HepG2 (cell line): Measurements from ENCODE around the gene HDAC4. TPM values are rescaled to one million over a fixed set of nuclear protein-coding genes. Genes with fewer than 3 reads are reported as not detected.

Experiments used
- ATAC-seq: fragments of 200-7000 bp; cut with Tn5 transposase; 3 replicates; pipeline ENCODE4 v1.9.1; 2020; ENCODE audit warnings: mild to moderate bottlenecking, moderate library complexity
- BruUV-seq: library from RNA; stranded (reverse); fragments of 400-500 nt; replicated peaks from 2 replicates; lab custom pipeline; 2021; lab: Mats Ljungman, UMichigan
- CTCF ChIA-PET: fragments of 300-600 bp; formaldehyde crosslinking; extraction: SDS; loops from one replicate; lab custom pipeline; 2021; ENCODE audit warnings: low total read pairs, inconsistent platforms, low intra/inter-chr PET ratio; lab: Yijun Ruan, JAX
- POLR2A ChIA-PET: fragments of 350-600 bp; sonication (Branson Sonifier 250); formaldehyde crosslinking; loops from one replicate; lab custom pipeline; 2020; ENCODE audit warnings: antibody characterized with exemption, inconsistent platforms; lab: Yijun Ruan, JAX
- DNase-seq: peaks from one replicate; pipeline ENCODE4 v3.0.0-alpha.2; 2015; ENCODE audit warnings: low spot score
- FAIRE-seq: peaks from 3 replicates; lab custom pipeline; 2011; peaks lifted over from hg19 to GRCh38; lab: Jason Lieb, UNC
- H2AFZ ChIP-seq: one replicate; pipeline ENCODE4 v1.6.1; 2011; ENCODE audit warnings: low read length, inconsistent platforms
- H3K27ac ChIP-seq: fragments of 300-600 bp; 3 replicates; pipeline ENCODE4 v1.8.0; 2011; ENCODE audit warnings: mixed run types, mild to moderate bottlenecking, mixed read lengths, low read length, inconsistent platforms; ENCODE audit not compliant: insufficient read depth; ENCODE audit errors: extremely low read length
- H3K27me3 ChIP-seq, 2 experiments: fragments of 200-600 bp in 1 of 2; 2 replicates in 1 of 2; 3 replicates in 1 of 2; pipeline versions ENCODE4 v1.6.0 to v1.8.0; 2011; ENCODE audit warnings: low read length in 2 of 2, mild to moderate bottlenecking in 2 of 2, moderate library complexity in 2 of 2, inconsistent platforms in 1 of 2; ENCODE audit not compliant: insufficient read depth in 2 of 2, control insufficient read depth in 1 of 2
- H3K36me3 ChIP-seq, 2 experiments: fragments of 200-600 bp in 1 of 2; replicated peaks in 1 of 2; 2 replicates in 1 of 2; 3 replicates in 1 of 2; pipeline versions ENCODE4 v1.5.1 to v1.8.0; 2011; ENCODE audit warnings: low read length in 2 of 2, inconsistent platforms in 1 of 2; ENCODE audit not compliant: insufficient read depth in 2 of 2, control insufficient read depth in 1 of 2
- H3K4me1 ChIP-seq: 2 replicates; pipeline ENCODE4 v1.5.1; 2012; ENCODE audit warnings: low read length, inconsistent platforms; ENCODE audit not compliant: insufficient read depth
- H3K4me2 ChIP-seq: 2 replicates; pipeline ENCODE4 v1.6.0; 2011; ENCODE audit warnings: low read depth, low read length, inconsistent platforms
- H3K4me3 ChIP-seq, 3 experiments: fragments of 200-600 bp in 1 of 3; sonication (generic), shearing (Covaris generic) in 1 of 3; replicated peaks in 1 of 3; 2 replicates each; pipeline ENCODE4 v1.5.1; 2011 to 2016; ENCODE audit warnings: low read length in 3 of 3, inconsistent platforms in 2 of 3, low read depth in 2 of 3, mild to moderate bottlenecking in 2 of 3, control low read depth in 1 of 3, mixed read lengths in 1 of 3; ENCODE audit not compliant: insufficient read depth in 1 of 3
- H3K79me2 ChIP-seq: one replicate; pipeline ENCODE4 v1.6.1; 2011; ENCODE audit warnings: low read length, inconsistent platforms; ENCODE audit not compliant: insufficient read depth
- H3K9ac ChIP-seq: 2 replicates; pipeline ENCODE4 v1.6.0; 2011; ENCODE audit warnings: mild to moderate bottlenecking, low read depth, low read length, inconsistent platforms; ENCODE audit not compliant: insufficient read depth
- H3K9me3 ChIP-seq: 2 replicates; pipeline ENCODE4 v1.5.1; 2012; ENCODE audit warnings: mild to moderate bottlenecking, low read length
- H4K20me1 ChIP-seq: 2 replicates; pipeline ENCODE4 v1.6.0; 2011; ENCODE audit warnings: inconsistent platforms, mild to moderate bottlenecking, low read length, moderate library complexity; ENCODE audit not compliant: insufficient read depth
- ASH2L ChIP-seq: fragments of 300-600, 200-600 bp; sonication (generic); IDR thresholded peaks from 2 replicates; pipeline ENCODE4 v1.7.0; 2017; ENCODE audit warnings: low read depth, mild to moderate bottlenecking, moderate library complexity, mixed read lengths, low read length; ENCODE audit not compliant: insufficient read length
- ATM ChIP-seq: fragments of 450-650 bp; IDR thresholded peaks from 2 replicates; pipeline ENCODE4 v1.7.1; 2017; ENCODE audit warnings: mild to moderate bottlenecking, borderline replicate concordance
- CHD4 ChIP-seq: fragments of 200-600 bp; sonication (generic); IDR thresholded peaks from 2 replicates; pipeline ENCODE4 v1.7.0; 2017; ENCODE audit warnings: mild to moderate bottlenecking, low read length, borderline replicate concordance
- GLI4 ChIP-seq: sonication (generic); formaldehyde crosslinking; IDR thresholded peaks from 2 replicates; pipeline ENCODE4 v1.5.1; 2020; ENCODE audit warnings: missing genetic modification reagents, mild to moderate bottlenecking, moderate library complexity, borderline replicate concordance
- IRX3 ChIP-seq: sonication (generic); formaldehyde crosslinking; IDR thresholded peaks from 2 replicates; pipeline ENCODE4 v1.8.1; 2023; ENCODE audit warnings: mild to moderate bottlenecking, low read depth, missing genetic modification reagents, borderline replicate concordance
- KLF6 ChIP-seq: IDR thresholded peaks from 2 replicates; pipeline ENCODE4 v1.8.0; 2016; ENCODE audit warnings: missing biosample characterization, missing genetic modification reagents
- NR2F2 ChIP-seq: IDR thresholded peaks from 2 replicates; pipeline ENCODE4 v1.6.1; 2012; ENCODE audit warnings: low read depth, inconsistent platforms, borderline replicate concordance
- PAWR ChIP-seq: sonication (generic); formaldehyde crosslinking; IDR thresholded peaks from 2 replicates; pipeline ENCODE4 v1.4.0; 2020; ENCODE audit warnings: missing genetic modification reagents, mild to moderate bottlenecking, borderline replicate concordance
- SETDB1 ChIP-seq: sonication (generic); formaldehyde crosslinking; IDR thresholded peaks from 2 replicates; pipeline ENCODE4 v1.5.1; 2020; ENCODE audit warnings: missing genetic modification reagents, mild to moderate bottlenecking, borderline replicate concordance
- SRSF9 ChIP-seq: fragments of 200-400 bp; formaldehyde crosslinking; IDR thresholded peaks from 2 replicates; pipeline ENCODE4 v1.6.1; 2018; ENCODE audit warnings: borderline replicate concordance, mild to moderate bottlenecking, low read depth, low read length; ENCODE audit not compliant: insufficient read depth, poor library complexity, severe bottlenecking
- TBX3 ChIP-seq: fragments of 450-650 bp; IDR thresholded peaks from 2 replicates; pipeline ENCODE4 v1.6.1; 2017; ENCODE audit warnings: antibody characterized with exemption, mild to moderate bottlenecking, inconsistent platforms, borderline replicate concordance
- ZEB1 ChIP-seq: IDR thresholded peaks from 2 replicates; pipeline ENCODE4 v1.6.1; 2012; ENCODE audit warnings: mild to moderate bottlenecking, low read depth, inconsistent platforms; ENCODE audit not compliant: insufficient replicate concordance
- ZNF317 ChIP-seq: sonication (generic); formaldehyde crosslinking; IDR thresholded peaks from 2 replicates; pipeline ENCODE4 v1.5.0; 2020; ENCODE audit warnings: mild to moderate bottlenecking, missing genetic modification reagents
- ZNF329 ChIP-seq: sonication (generic); formaldehyde crosslinking; IDR thresholded peaks from 2 replicates; pipeline ENCODE4 v1.9.0; 2021; ENCODE audit warnings: low read depth, mild to moderate bottlenecking, missing genetic modification reagents
- ZNF562 ChIP-seq: sonication (generic); formaldehyde crosslinking; IDR thresholded peaks from 2 replicates; pipeline ENCODE4 v1.8.0; 2022; ENCODE audit warnings: missing genetic modification reagents, borderline replicate concordance
- WGBS: methylation state at CpG from one replicate; pipeline ENCODE4 v1.1.6; 2017; ENCODE audit warnings: low lambda C conversion rate; 5-methylcytosine and 5-hydroxymethylcytosine counted together
- in situ Hi-C: cut with HindIII; loops from 2 replicates; pipeline ENCODE4 v1.10.0; 2017; ENCODE audit warnings: low pct_unique_long_range_greater_than_20kb; ENCODE audit not compliant: extremely low pct_ligation_motif_present
- intact Hi-C: fragments of 100-400 bp; cut with micrococcal nuclease; formaldehyde crosslinking; loops from one replicate; pipeline ENCODE4 v1.10.0; 2022; ENCODE audit not compliant: unreplicated experiment
- polyA plus RNA-seq, 8 experiments: library from polyadenylated mRNA; depleted of rRNA in 3 of 8; stranded (reverse) in 7 of 8; unstranded in 1 of 8; fragments of >200 nt; fragmentation: Illumina TruSeq in 4 of 8; extraction: Trizol in 4 of 8; gene quantifications; 2 replicates each; pipeline versions ENCODE4 v1.2.1 to v1.2.3, GENCODE V29; 2011 to 2016; ENCODE audit warnings: low read depth in 4 of 8, missing spikeins in 1 of 8, mixed read lengths in 1 of 8; ENCODE audit not compliant: insufficient read depth in 1 of 8
- total RNA-seq, 5 experiments: library from RNA; depleted of rRNA; stranded (reverse); fragments of >200 nt; fragmentation: Illumina TruSeq; extraction: Trizol; gene quantifications; 2 replicates each; pipeline ENCODE4 v1.2.3, GENCODE V29; 2016; ENCODE audit warnings: low read depth in 1 of 5
- TF ChIP-seq, protein P1 (sequence below): sonication (generic); formaldehyde crosslinking; IDR thresholded peaks from 2 replicates; pipeline ENCODE4 v1.5.0; 2020; ENCODE audit warnings: missing genetic modification reagents
- TF ChIP-seq, protein P2 (sequence below): sonication (generic); formaldehyde crosslinking; conservative IDR thresholded peaks from 2 replicates; pipeline ENCODE4 v1.8.0; 2022; ENCODE audit warnings: low read depth, missing genetic modification reagents
- TF ChIP-seq, protein P3 (sequence below): sonication (generic); formaldehyde crosslinking; IDR thresholded peaks from 2 replicates; pipeline ENCODE4 v1.4.0; 2020; ENCODE audit warnings: mild to moderate bottlenecking, missing genetic modification reagents
- TF ChIP-seq, protein P4 (sequence below): sonication (generic); formaldehyde crosslinking; IDR thresholded peaks from 2 replicates; pipeline ENCODE4 v1.8.0; 2022; ENCODE audit warnings: missing genetic modification reagents, mild to moderate bottlenecking, inconsistent platforms, borderline replicate concordance

The HDAC4 gene
- total and polyA plus RNA-seq, 2 of the 13 experiments (the other 11 are each of a cell fraction or from before 2014, with no cell fraction given) = 10.1 to 11.5 TPM

DNA sequence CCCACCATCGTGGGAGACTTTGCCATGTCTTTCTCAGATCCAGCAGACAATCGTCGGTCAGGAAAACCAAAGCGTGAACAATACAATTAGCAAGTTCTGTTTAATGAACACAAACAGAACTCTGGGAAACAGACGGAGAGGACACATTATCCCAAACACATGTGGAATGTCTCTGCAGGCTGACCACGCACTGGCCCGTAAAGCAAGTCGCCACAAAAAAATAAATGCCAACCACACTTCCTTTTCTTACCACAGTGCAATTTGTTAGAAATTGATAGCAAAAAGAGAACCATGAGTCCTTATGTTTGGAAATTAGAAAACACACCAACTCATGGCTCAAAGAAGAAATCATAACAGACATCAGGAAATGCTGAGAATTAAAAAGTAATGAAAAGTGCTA lies 342.1 kb downstream of the HDAC4 start (continued):
- TF ChIP-seq, protein P1, sequence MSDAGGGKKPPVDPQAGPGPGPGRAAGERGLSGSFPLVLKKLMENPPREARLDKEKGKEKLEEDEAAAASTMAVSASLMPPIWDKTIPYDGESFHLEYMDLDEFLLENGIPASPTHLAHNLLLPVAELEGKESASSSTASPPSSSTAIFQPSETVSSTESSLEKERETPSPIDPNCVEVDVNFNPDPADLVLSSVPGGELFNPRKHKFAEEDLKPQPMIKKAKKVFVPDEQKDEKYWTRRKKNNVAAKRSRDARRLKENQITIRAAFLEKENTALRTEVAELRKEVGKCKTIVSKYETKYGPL (CRISPR knock-in tag) = no peak
- TF ChIP-seq ASH2L (no peak), TBX3 (no peak), IRX3 (no peak), ZNF562 (CRISPR knock-in tag) (no peak), ZNF317 (CRISPR knock-in tag) (no peak)
- TF ChIP-seq, protein P2, sequence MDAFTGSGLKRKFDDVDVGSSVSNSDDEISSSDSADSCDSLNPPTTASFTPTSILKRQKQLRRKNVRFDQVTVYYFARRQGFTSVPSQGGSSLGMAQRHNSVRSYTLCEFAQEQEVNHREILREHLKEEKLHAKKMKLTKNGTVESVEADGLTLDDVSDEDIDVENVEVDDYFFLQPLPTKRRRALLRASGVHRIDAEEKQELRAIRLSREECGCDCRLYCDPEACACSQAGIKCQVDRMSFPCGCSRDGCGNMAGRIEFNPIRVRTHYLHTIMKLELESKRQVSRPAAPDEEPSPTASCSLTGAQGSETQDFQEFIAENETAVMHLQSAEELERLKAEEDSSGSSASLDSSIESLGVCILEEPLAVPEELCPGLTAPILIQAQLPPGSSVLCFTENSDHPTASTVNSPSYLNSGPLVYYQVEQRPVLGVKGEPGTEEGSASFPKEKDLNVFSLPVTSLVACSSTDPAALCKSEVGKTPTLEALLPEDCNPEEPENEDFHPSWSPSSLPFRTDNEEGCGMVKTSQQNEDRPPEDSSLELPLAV (CRISPR knock-in tag) = no peak

DNA sequence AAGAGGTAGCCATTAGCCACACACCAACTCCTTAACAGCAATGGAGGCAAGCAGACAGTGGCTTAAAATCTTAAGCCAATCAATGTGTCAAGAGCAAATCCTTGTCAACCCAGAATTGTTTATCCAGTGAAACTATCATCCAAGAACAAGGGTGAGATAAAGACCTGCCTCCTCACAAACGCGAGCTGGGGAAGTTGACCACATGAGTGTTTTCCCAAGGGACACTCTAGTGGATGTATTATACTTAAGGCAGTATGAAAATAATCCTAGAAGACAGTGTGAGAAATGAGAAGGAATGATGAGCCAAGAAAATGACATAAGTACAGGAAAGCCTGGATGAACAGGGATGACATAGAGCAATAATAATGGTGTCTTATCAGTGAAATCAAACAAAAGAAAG lies 343.3 kb downstream of the HDAC4 start:
- intact Hi-C loops (no loop called here), in situ Hi-C loops (no loop called here)
- CTCF ChIA-PET = no interaction called here
- no peak for DNase-seq
- no peak overlapping the region for H3K9ac ChIP-seq
- H2AFZ ChIP-seq = no peak overlapping the region
- no peaks in the 10 kb centered on the region for H4K20me1 ChIP-seq
- H3K4me1 ChIP-seq = no peaks in the 10 kb centered on the region
- no peak overlapping the region for H3K27ac ChIP-seq
- no peak overlapping the region for H3K4me3 ChIP-seq
- no peaks in the 10 kb centered on the region for H3K79me2 ChIP-seq
- no TSS peak for BruUV-seq
- H3K4me2 ChIP-seq = no peak overlapping the region
- no peak for ATAC-seq
- no peaks in the 10 kb centered on the region for H3K27me3 ChIP-seq
- no peak for FAIRE-seq
- POLR2A ChIA-PET = no interaction called here
- H3K36me3 ChIP-seq = peaks cover 7 to 13% of the 10 kb centered on the region in 2 experiments; a peak in 4 of 5 replicates
- no peaks in the 10 kb centered on the region for H3K9me3 ChIP-seq
- WGBS = 99% methylated on average over 2 of the region's 2 CpGs
- no peak for TF ChIP-seq ZEB1
- TF ChIP-seq ZNF329 (CRISPR knock-in tag) = no peak
- no peak for TF ChIP-seq CHD4
- TF ChIP-seq NR2F2 = no peak
- TF ChIP-seq GLI4 (CRISPR knock-in tag) = no peak
- TF ChIP-seq ATM = no peak
- no peak for TF ChIP-seq KLF6
- TF ChIP-seq SETDB1 (CRISPR knock-in tag) = no peak
- TF ChIP-seq, protein P3, sequence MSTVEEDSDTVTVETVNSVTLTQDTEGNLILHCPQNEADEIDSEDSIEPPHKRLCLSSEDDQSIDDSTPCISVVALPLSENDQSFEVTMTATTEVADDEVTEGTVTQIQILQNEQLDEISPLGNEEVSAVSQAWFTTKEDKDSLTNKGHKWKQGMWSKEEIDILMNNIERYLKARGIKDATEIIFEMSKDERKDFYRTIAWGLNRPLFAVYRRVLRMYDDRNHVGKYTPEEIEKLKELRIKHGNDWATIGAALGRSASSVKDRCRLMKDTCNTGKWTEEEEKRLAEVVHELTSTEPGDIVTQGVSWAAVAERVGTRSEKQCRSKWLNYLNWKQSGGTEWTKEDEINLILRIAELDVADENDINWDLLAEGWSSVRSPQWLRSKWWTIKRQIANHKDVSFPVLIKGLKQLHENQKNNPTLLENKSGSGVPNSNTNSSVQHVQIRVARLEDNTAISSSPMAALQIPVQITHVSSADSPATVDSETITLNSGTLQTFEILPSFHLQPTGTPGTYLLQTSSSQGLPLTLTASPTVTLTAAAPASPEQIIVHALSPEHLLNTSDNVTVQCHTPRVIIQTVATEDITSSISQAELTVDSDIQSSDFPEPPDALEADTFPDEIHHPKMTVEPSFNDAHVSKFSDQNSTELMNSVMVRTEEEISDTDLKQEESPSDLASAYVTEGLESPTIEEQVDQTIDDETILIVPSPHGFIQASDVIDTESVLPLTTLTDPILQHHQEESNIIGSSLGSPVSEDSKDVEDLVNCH (CRISPR knock-in tag) = no peak
- no peak for TF ChIP-seq SRSF9
- no peak for TF ChIP-seq PAWR (CRISPR knock-in tag)
- TF ChIP-seq, protein P4, sequence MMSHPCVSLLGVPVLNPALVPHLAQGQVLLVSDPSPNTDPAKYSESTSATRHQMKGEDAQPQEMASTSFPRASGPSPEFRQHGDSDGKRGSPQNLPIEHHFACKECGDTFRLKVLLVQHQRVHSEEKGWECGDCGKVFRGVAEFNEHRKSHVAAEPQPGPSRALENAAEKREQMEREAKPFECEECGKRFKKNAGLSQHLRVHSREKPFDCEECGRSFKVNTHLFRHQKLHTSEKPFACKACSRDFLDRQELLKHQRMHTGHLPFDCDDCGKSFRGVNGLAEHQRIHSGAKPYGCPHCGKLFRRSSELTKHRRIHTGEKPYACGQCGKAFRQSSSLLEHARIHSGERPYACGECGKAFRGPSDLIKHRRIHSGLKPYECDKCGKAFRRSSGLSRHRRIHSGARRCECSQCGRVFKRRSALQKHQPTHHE (CRISPR knock-in tag) = no peak
